ENCODE data around the gene DNAJB14.

- TF ChIP-seq, protein P1, sequence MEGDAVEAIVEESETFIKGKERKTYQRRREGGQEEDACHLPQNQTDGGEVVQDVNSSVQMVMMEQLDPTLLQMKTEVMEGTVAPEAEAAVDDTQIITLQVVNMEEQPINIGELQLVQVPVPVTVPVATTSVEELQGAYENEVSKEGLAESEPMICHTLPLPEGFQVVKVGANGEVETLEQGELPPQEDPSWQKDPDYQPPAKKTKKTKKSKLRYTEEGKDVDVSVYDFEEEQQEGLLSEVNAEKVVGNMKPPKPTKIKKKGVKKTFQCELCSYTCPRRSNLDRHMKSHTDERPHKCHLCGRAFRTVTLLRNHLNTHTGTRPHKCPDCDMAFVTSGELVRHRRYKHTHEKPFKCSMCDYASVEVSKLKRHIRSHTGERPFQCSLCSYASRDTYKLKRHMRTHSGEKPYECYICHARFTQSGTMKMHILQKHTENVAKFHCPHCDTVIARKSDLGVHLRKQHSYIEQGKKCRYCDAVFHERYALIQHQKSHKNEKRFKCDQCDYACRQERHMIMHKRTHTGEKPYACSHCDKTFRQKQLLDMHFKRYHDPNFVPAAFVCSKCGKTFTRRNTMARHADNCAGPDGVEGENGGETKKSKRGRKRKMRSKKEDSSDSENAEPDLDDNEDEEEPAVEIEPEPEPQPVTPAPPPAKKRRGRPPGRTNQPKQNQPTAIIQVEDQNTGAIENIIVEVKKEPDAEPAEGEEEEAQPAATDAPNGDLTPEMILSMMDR (conservative IDR thresholded peaks at IDR 0.05 in 1 of 2, IDR thresholded peaks at IDR 0.05 in 1 of 2; ENCODE audit: low read depth in 1 of 2, low read length in 2 of 2) = no peak
- TF ChIP-seq EZH2 (IDR thresholded peaks at IDR 0.05; ENCODE audit: low read length, missing control alignments) = no peak
Observed at GRCh38 chr4:99979872-99980271, 33.5 kb upstream of the DNAJB14 start.
